ENCODE measurements around the gene R3HDM4. TPM values are rescaled to one million over a fixed set of nuclear protein-coding genes. Genes with fewer than 3 reads are reported as not detected.

Gene R3HDM4
- total and polyA plus RNA-seq, 2 donors (not counting 3 experiments of a cell fraction or from before 2014, with no cell fraction given) = 51.8 to 53.9 TPM

- no peaks in the 10 kb centered on the region for H3K9me3 ChIP-seq (replicated peaks; ENCODE audit: control insufficient read depth, insufficient read depth, low read length)
- no peak overlapping the region for H3K9ac ChIP-seq (replicated peaks; ENCODE audit: extremely low read depth, insufficient read depth, low read length)
- H3K27ac ChIP-seq (ENCODE audit: insufficient read depth, low read depth, low read length) = no peak overlapping the region
- dilution Hi-C loops (cut with MboI; ENCODE audit: extremely low pct_ligation_motif_present, low sequenced_read_pairs) (no loop called here), intact Hi-C loops (cut with micrococcal nuclease) (no loop called here)
- ChIA-PET POLR2A (no interaction called here), CTCF (interaction anchor here (0.5 kb wide), 1 partner anchor 154 kb away, joined by 3 read pairs; no protein-coding TSS in a partner anchor)
- H3K79me2 ChIP-seq (ENCODE audit: control insufficient read depth, insufficient read depth, low read length) = no peaks in the 10 kb centered on the region
- no peak overlapping the region for H2AFZ ChIP-seq (ENCODE audit: low read depth, low read length)
- TF ChIP-seq POLR2A (IDR thresholded peaks at IDR 0.05; ENCODE audit: low read depth, low read length) (no peak), FOS (IDR thresholded peaks at IDR 0.05; ENCODE audit: borderline replicate concordance, insufficient read depth, low read length) (no peak), MYC (IDR thresholded peaks at IDR 0.05; ENCODE audit: low read depth, low read length) (no peak), MAX (IDR thresholded peaks at IDR 0.05; ENCODE audit: insufficient read depth, insufficient read length) (no peak), JUN (IDR thresholded peaks at IDR 0.05; ENCODE audit: borderline replicate concordance, insufficient read depth, insufficient read length, low read depth) (no peak), EZH2 (IDR thresholded peaks at IDR 0.05; ENCODE audit: borderline replicate concordance, low read depth, low read length, severe bottlenecking) (no peak), POLR2AphosphoS5 (IDR thresholded peaks at IDR 0.05; ENCODE audit: insufficient read depth, low read depth, low read length) (no peak), GATA2 (IDR thresholded peaks at IDR 0.05; ENCODE audit: insufficient read depth, insufficient read length, low read depth, low read length) (no peak), CTCF (IDR thresholded peaks at IDR 0.05; ENCODE audit: extremely low read depth in 1 of 2, insufficient read depth in 1 of 2, low read depth in 1 of 2, low read length in 2 of 2) (no peak)
- H3K4me3 ChIP-seq (replicated peaks in 1 of 3; ENCODE audit: insufficient read depth in 1 of 3, low read depth in 1 of 3, low read length in 3 of 3) = no peak overlapping the region
- no peak overlapping the region for H3K4me2 ChIP-seq (ENCODE audit: insufficient read depth, low read length)
- no peaks in the 10 kb centered on the region for H3K27me3 ChIP-seq (ENCODE audit: control insufficient read depth in 2 of 2, insufficient read depth in 2 of 2, low read length in 2 of 2)
- peaks cover 0 to 11% of the 10 kb centered on the region in 2 experiments for H3K36me3 ChIP-seq (ENCODE audit: control insufficient read depth in 2 of 2, extremely low read depth in 1 of 2, insufficient read depth in 2 of 2, low read length in 2 of 2)
- BruUV-seq (replicated peaks) = no TSS peak
- no peaks in the 10 kb centered on the region for H4K20me1 ChIP-seq (replicated peaks; ENCODE audit: control insufficient read depth, extremely low read depth, insufficient read depth, low read length)
- DNase-seq (ENCODE audit: low read depth, low spot score) = no peak
- no peaks in the 10 kb centered on the region for H3K9me1 ChIP-seq (replicated peaks; ENCODE audit: control insufficient read depth, extremely low read depth, insufficient read depth, low read length)
- no peaks in the 10 kb centered on the region for H3K4me1 ChIP-seq (ENCODE audit: control insufficient read depth, extremely low read depth, insufficient read depth, low read length)
- no peak for FAIRE-seq
Measured at GRCh38 chr19:899336-900042, 13.5 kb downstream of the R3HDM4 start.

All from endothelial cell of umbilical vein (primary cell).